Heart left ventricle (tissue), 16 donors: ENCODE results near the gene PLEKHO1. TPM values are rescaled to one million over a fixed set of nuclear protein-coding genes. Genes with fewer than 3 reads are reported as not detected.

Experiments
- ATAC-seq, 4 donors: fragments of 200-7000 bp; cut with Tn5 transposase; one replicate each; pipeline ENCODE4 v1.9.1; 2020 to 2022; ENCODE audit warnings: moderate library complexity in 4 of 4, mild to moderate bottlenecking in 3 of 4, moderate number of reproducible peaks in 1 of 4
- DNase-seq, 5 donors: peaks; one replicate each; pipeline ENCODE4 v3.0.0-alpha.2; 2020
- H3K27ac ChIP-seq, 12 donors: fragments of 200-600 bp; sonication (generic) in 4 of 12; one replicate each; pipeline versions ENCODE4 v1.5.0 to v1.8.0; 2016 to 2022; ENCODE audit warnings: mild to moderate bottlenecking in 2 of 12
- H3K27me3 ChIP-seq, 9 donors: fragments of 200-600 bp; sonication (generic) in 2 of 9; one replicate each; pipeline versions ENCODE4 v1.5.1 to v1.8.0; 2016 to 2022; ENCODE audit warnings: mild to moderate bottlenecking in 3 of 9
- H3K36me3 ChIP-seq, 9 donors: fragments of 200-600 bp; sonication (generic) in 2 of 9; one replicate each; pipeline versions ENCODE4 v1.5.0 to v1.8.0; 2018 to 2022; ENCODE audit warnings: mild to moderate bottlenecking in 2 of 9
- H3K4me1 ChIP-seq, 12 donors: fragments of 200-600 bp; sonication (generic) in 4 of 12; one replicate each; pipeline versions ENCODE4 v1.5.0 to v1.8.0; 2016 to 2022; ENCODE audit warnings: mild to moderate bottlenecking in 3 of 12
- H3K4me3 ChIP-seq, 12 donors: fragments of 200-600 bp; sonication (generic) in 4 of 12; one replicate each; pipeline versions ENCODE4 v1.5.0 to v1.8.0; 2017 to 2022; ENCODE audit warnings: mild to moderate bottlenecking in 9 of 12, moderate library complexity in 4 of 12
- H3K9me3 ChIP-seq, 12 donors: fragments of 200-600 bp; sonication (generic) in 4 of 12; one replicate each; pipeline versions ENCODE4 v1.5.0 to v1.8.0; 2016 to 2022; ENCODE audit warnings: mild to moderate bottlenecking in 1 of 12
- CTCF ChIP-seq, 12 donors: fragments of 200-600 bp; sonication (generic) in 4 of 12; IDR thresholded peaks; one replicate each; pipeline versions ENCODE4 v1.5.0 to v1.8.0; 2018 to 2022; ENCODE audit warnings: antibody characterized with exemption in 12 of 12, mild to moderate bottlenecking in 5 of 12
- POLR2A ChIP-seq, 2 donors: fragments of 450-650 bp; IDR thresholded peaks; one replicate each; pipeline ENCODE4 v1.6.1; 2017; ENCODE audit warnings: antibody characterized with exemption in 2 of 2, mild to moderate bottlenecking in 2 of 2, moderate library complexity in 2 of 2
- WGBS, 4 donors: extraction: QIAGEN DNeasy Blood & Tissue Kit in 2 of 4; methylation state at CpG; one replicate each; pipeline versions ENCODE4 v1.1.5 to v1.1.7; 2013 to 2018; 5-methylcytosine and 5-hydroxymethylcytosine counted together
- intact Hi-C, 10 donors: fragments of 100-400 bp; cut with DNase I; formaldehyde crosslinking; loops; one replicate each; pipeline versions ENCODE4 v1.11.1 to v1.14.2; 2022
- polyA plus RNA-seq, 2 donors: library from polyadenylated mRNA; stranded (reverse); fragments of 200-250 nt; gene quantifications; one replicate each; pipeline ENCODE4 v1.2.3, GENCODE V29; 2013
- total RNA-seq, 9 donors: library from RNA; depleted of rRNA in 2 of 9; stranded (reverse); fragments of >200 nt in 2 of 9; fragmentation: NEBNext Ultra II Directional in 3 of 9; extraction: Animal tissue kit (Norgen Biotek cat#: 25700) in 3 of 9; gene quantifications; one replicate each; pipeline versions ENCODE4 v1.1.0 to v1.2.4, GENCODE V29; 2016 to 2023
- donor health status: ischemic (EF 13 %, LVEDD 7.1; RV severe dilation, severe dysfunction).
- donor health status: healthy with polysubstance abuse.
- donor health status: DM: no; HTN: yes; CAD: no.
- donor health status: DM: no; HTN: no; CAD: no.
- donor health status: ischemic (EF 25% LVEDD 6.9; RV normal size, moderate dysfunction).
- donor health status: ischemic (EF 25% LVEDD 5.7; RV mildly dilated, moderate dysfunction).
- donor health status: healthy.
- donor health status: DM: yes; HTN: yes; CAD: no.
- donor health status: ischemic (EF 35%, LVEDD 5.7; RV mildly dilated, moderate dysfunction).
- donor health status: nonischemic (EF 11% LVEDD 7.7; RV severe dilation, severe dysfunction).
- donor health status: DM: yes; HTN: yes; CAD: no.
- donor health status: PGD.
- donor health status: ischemic (EF 29% LVEDD 5.4; RV normal size, mild dysfunction).
- donor health status: nonischemic (EF 23%, LVEDD 6.1; RV moderate dilation, normal function).

Gene PLEKHO1
- total and polyA plus RNA-seq, 11 donors: 46.8 to 200 (median 67.8) TPM

- Histone ChIP-seq H3K36me3 (no peaks in the 10 kb centered on the region), H3K27ac (peak overlapping the region in 6 of 12 donors; percentile 1 to 91 (median 52)), H3K27me3 (no peaks in the 10 kb centered on the region), H3K4me3 (peak overlapping the region in 2 of 12 donors; percentile 11 to 28), H3K9me3 (peaks cover 0 to 5% (median 0%) of the 10 kb centered on the region in 12 donors), H3K4me1 (peaks cover 0 to 26% (median 5%) of the 10 kb centered on the region in 12 donors)
- intact Hi-C loops: loop anchor here in 5 of 10 donors (1.0 to 5.0 kb wide), 2 partner anchors 225 kb away; no protein-coding TSS in a partner anchor
- TF ChIP-seq POLR2A (IDR thresholded peaks at IDR 0.05) (no peak), CTCF (IDR thresholded peaks at IDR 0.05) (peak; percentile 46 to 71 (median 59))
- WGBS, 4 donors: 30 to 35% (median 33%) methylated on average over 10 of the region's 10 CpGs
- no peak for DNase-seq
- peak; percentile 21 to 82 (median 66) for ATAC-seq
These were observed 37.3 kb downstream of the PLEKHO1 start for GRCh38 chr1:150186789-150187559.

DNA sequence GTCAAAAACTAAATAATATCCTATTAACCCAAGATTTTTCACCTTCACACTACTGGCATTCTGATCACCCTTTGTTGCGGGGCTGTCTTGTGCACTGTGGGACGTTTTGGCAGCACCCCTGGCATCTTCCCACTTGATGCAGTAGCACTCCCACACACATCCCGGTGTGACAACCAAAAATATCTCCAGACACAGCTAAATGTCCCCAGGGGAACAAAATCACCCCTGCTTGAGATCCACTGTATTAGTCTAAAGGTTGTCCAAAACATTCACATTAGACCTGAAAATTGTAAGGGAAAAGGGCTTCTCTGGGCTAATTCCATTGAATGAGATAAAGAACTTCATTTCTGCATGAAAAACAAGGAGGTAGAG is 37.8 kb downstream of the PLEKHO1 start:
- H3K9me3 ChIP-seq: peaks cover 0 to 5% (median 0%) of the 10 kb centered on the region in 12 donors
- no peaks in the 10 kb centered on the region for H3K36me3 ChIP-seq
- 0 to 8% (median 4%) methylated on average over 3 of the region's 3 CpGs for WGBS, 4 donors
- no peak overlapping the region for H3K4me3 ChIP-seq
- TF ChIP-seq CTCF (IDR thresholded peaks at IDR 0.05): peak in 5 of 12 donors; percentile 1 to 36 (median 10)
- no peak for TF ChIP-seq POLR2A (IDR thresholded peaks at IDR 0.05)
- H3K27ac ChIP-seq: peak overlapping the region in 7 of 12 donors; percentile 1 to 91 (median 49)
- ATAC-seq (peak in 3 of 4 donors; percentile 17 to 34 (median 23)), DNase-seq (no peak)
- no peaks in the 10 kb centered on the region for H3K27me3 ChIP-seq
- H3K4me1 ChIP-seq: peaks cover 0 to 26% (median 6%) of the 10 kb centered on the region in 12 donors
- intact Hi-C loops: loop anchor here in 5 of 10 donors (1.0 to 5.0 kb wide), 2 partner anchors 225 kb away; no protein-coding TSS in a partner anchor

GRCh38 chr1:150192012-150192411 is 42.3 kb downstream of the PLEKHO1 start:
- Histone ChIP-seq H3K27ac (peak overlapping the region; percentile 38 to 96 (median 72)), H3K4me3 (no peak overlapping the region), H3K4me1 (peaks cover 0 to 19% (median 6%) of the 10 kb centered on the region in 12 donors), H3K9me3 (peaks cover 0 to 5% (median 0%) of the 10 kb centered on the region in 12 donors), H3K36me3 (no peaks in the 10 kb centered on the region), H3K27me3 (no peaks in the 10 kb centered on the region)
- peak; percentile 85 to 95 (median 86) for ATAC-seq
- peak in 1 of 5 donors; percentile 13 for DNase-seq
- WGBS, 4 donors: 28 to 40% (median 31%) methylated on average over 2 of the region's 2 CpGs
- no peak for TF ChIP-seq CTCF (IDR thresholded peaks at IDR 0.05)
- no peak for TF ChIP-seq POLR2A (IDR thresholded peaks at IDR 0.05)
- intact Hi-C loops: no loop called here

DNA sequence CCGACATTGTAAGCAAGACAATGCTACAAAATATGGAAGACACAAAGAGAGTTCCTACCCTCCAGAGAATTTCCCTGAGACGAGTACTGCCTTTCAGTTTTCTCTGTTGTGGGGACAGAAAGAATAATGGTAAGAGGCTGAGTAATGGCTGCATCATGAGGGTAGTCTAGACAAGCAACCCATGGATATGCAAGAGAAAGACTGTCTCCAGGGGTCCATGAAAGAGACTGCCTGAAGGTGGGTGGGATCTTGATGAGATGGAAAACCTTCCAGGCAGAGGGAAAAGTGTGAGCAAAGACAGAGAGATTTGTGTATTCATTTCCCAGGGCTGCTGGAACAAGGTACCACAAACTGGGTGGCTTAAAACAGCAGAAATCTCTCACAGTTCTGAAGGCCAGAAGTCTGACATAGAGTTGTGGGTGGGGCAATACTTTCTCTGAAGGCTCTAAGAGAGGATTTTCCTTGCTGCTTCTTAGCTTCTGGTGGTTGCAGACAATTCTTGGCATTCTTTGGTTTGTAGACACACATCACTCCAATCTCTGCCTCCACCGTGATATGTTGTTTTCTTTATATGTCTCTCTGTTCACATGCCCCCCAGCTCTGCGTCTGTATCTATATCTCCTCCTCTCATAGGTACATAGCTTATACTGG is 44.8 kb downstream of the PLEKHO1 start:
- TF ChIP-seq POLR2A (IDR thresholded peaks at IDR 0.05): no peak
- TF ChIP-seq CTCF (IDR thresholded peaks at IDR 0.05): no peak
- peaks cover 0 to 5% (median 0%) of the 10 kb centered on the region in 12 donors for H3K9me3 ChIP-seq
- WGBS, 4 donors: 81 to 88% (median 84%) methylated on average over 4 of the region's 4 CpGs
- H3K4me3 ChIP-seq: no peak overlapping the region
- DNase-seq (no peak), ATAC-seq (no peak)
- H3K27me3 ChIP-seq: no peaks in the 10 kb centered on the region
- H3K4me1 ChIP-seq: peaks cover 0 to 12% (median 0%) of the 10 kb centered on the region in 12 donors
- no peak overlapping the region for H3K27ac ChIP-seq
- H3K36me3 ChIP-seq: no peaks in the 10 kb centered on the region
- intact Hi-C loops: no loop called here
